Stimulated activated effector memory CD8-positive, alpha-beta T cell treated with anti-CD3 and anti-CD28 coated beads, Interleukin-12 subunit alpha, Interleukin-12 subunit beta, amount 100 ng/mL, for 72 hours (primary cell): Measurements from ENCODE around the gene ALDH9A1.
"Not testable (repeated sequence)": the region's sequence is repeated elsewhere in the genome, so short reads cannot be mapped to it uniquely, and the experiment has no call there.

ENCODE experiments used
- ATAC-seq: fragments of 150-1000 bp; cut with Tn5 transposase; 2 replicates; pipeline ENCODE4 v1.10.0; 2021
- DNase-seq, 2 donors: peaks; one replicate each; pipeline ENCODE4 v3.0.0; 2021 to 2022; ENCODE audit warnings: low spot score in 2 of 2
- H3K27ac Mint-ChIP-seq: one replicate; pipeline ENCODE4 v1.8.0; 2022; ENCODE audit warnings: mild to moderate bottlenecking, mixed read lengths
- H3K36me3 Mint-ChIP-seq: one replicate; pipeline ENCODE4 v1.8.0; 2022; ENCODE audit warnings: mild to moderate bottlenecking, mixed read lengths
- H3K4me1 Mint-ChIP-seq: one replicate; pipeline ENCODE4 v1.8.0; 2022; ENCODE audit warnings: mixed read lengths
- H3K4me3 Mint-ChIP-seq: one replicate; pipeline ENCODE4 v1.8.0; 2022; ENCODE audit warnings: mild to moderate bottlenecking, mixed read lengths
- H3K9me3 Mint-ChIP-seq: one replicate; pipeline ENCODE4 v1.8.0; 2022; ENCODE audit warnings: mixed read lengths

ALDH9A1 gene

GRCh38 chr1:165674599-165674998, 23.8 kb downstream of the ALDH9A1 start:
- H3K9me3 Mint-ChIP-seq: no peaks in the 10 kb centered on the region
- H3K27ac Mint-ChIP-seq: no peak overlapping the region

DNA sequence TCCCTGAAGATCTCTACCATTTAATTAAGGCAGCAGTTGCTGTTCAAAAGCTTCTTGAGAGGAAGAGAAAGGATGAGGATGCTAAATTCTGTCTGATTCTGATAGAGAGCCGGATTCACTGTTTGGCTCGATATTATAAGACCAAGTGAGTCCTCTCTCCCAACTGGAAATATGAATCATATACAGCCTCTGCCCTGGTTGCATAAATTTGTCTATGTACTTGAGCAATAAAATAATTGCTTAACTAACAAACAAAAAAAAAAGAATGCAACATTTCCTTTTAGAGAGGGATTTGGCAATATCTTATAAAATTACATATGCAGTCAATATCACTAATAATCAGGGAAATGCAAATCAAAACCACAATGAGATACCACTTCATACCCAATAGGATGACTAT, 26.8 kb downstream of the ALDH9A1 start:
- Mint-ChIP-seq H3K9me3 (no peaks in the 10 kb centered on the region), H3K36me3 (peaks cover 79% of the 10 kb centered on the region), H3K4me3 (no peak overlapping the region), H3K27ac (no peak overlapping the region), H3K4me1 (peaks cover 15% of the 10 kb centered on the region)
- DNase-seq: no peak
- no peak for ATAC-seq

More at GRCh38 chr1:165674599-165674998, 23.8 kb downstream of the ALDH9A1 start:
- Mint-ChIP-seq H3K4me3 (no peak overlapping the region), H3K4me1 (peaks cover 22% of the 10 kb centered on the region), H3K36me3 (peaks cover 79% of the 10 kb centered on the region)
- ATAC-seq: no peak
- DNase-seq: no peak

DNA sequence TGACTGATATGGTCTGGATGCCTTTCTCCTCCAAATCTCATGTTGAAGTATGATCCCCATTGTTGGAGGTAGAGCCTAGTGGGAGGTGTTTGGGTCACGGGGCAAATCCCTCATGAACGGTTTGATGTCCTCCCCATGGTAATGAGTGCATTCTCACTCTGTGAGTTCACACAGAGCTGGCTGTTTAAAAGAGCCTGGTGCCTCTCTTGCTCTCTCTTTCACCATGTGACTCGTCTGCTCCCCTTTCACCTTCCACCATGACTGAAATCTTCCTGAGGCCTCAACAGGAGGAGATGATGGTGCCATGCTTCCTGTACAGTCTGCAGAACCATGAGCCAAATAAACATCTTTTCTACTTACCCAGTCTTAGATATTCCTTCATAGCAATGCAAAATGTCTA, 30.2 kb downstream of the ALDH9A1 start:
- H3K27ac Mint-ChIP-seq: no peak overlapping the region
- H3K36me3 Mint-ChIP-seq: peaks cover 100% of the 10 kb centered on the region
- H3K4me1 Mint-ChIP-seq: peaks cover 14% of the 10 kb centered on the region
- no peak for DNase-seq
- H3K4me3 Mint-ChIP-seq: no peak overlapping the region
- no peak for ATAC-seq
- H3K9me3 Mint-ChIP-seq: no peaks in the 10 kb centered on the region

DNA sequence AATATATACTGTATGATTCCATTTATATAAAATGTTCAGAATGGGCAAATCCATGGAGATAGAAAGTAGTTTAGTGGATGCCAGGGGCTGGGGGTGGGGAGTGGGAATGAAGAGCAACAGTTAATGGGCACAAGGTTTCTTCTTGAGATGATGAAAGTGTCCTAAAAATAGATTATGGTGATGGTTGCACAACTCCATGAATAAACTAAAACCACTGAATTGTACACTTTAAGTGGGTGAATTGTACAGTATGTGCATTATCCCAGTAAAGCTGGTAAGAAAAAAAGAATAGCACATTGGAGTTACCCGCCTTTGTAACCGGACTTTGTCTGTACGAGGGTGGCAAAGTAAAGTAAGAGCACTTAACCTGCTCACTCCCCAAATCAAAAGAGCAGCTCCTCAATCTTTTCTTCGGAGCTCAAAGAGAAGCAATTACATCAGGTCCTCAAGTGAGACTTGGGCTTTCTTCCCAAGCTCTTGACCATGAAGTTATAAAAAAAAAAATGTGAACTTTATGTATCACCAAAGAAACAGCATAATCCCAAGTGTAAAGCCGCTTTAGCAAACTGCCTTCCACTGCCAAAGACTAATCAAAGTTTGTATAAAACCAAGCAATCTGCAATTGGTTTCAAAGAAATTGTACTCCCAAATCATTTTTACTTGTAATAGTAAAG, 32.1 kb downstream of the ALDH9A1 start:
- peaks cover 100% of the 10 kb centered on the region for H3K36me3 Mint-ChIP-seq
- ATAC-seq (no peak), DNase-seq (no peak)
- peaks cover 9% of the 10 kb centered on the region for H3K4me1 Mint-ChIP-seq
- no peak overlapping the region for H3K27ac Mint-ChIP-seq
- no peak overlapping the region for H3K4me3 Mint-ChIP-seq
- no peaks in the 10 kb centered on the region for H3K9me3 Mint-ChIP-seq

- ATAC-seq (no peak), DNase-seq (no peak)
- Mint-ChIP-seq H3K36me3 (peaks cover 75% of the 10 kb centered on the region), H3K4me1 (peaks cover 9% of the 10 kb centered on the region), H3K4me3 (no peak overlapping the region), H3K9me3 (no peaks in the 10 kb centered on the region), H3K27ac (peak overlapping the region; percentile 71)
Observed at GRCh38 chr1:165662186-165662585, 36.2 kb downstream of the ALDH9A1 start.

DNA sequence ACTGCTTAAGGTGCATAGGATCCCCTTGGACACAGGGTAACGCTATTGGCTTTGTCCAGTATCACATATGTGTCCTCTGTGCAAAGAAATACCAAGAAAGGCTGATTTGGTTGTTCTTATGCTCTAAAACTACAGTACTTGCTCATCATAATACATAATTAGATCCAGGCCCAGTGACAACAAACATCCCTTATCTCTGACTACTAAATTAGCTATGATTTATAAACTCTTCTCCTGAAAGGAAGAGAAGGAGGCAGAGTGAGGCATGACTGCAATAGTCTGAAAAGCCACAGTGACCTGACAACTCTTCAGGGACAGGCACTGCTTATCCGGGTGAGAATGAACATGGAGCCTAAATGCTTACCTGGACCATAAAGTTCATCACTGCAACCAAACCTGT, 36.7 kb downstream of the ALDH9A1 start:
- Mint-ChIP-seq H3K4me1 (peaks cover 9% of the 10 kb centered on the region), H3K27ac (peak overlapping the region; percentile 71), H3K9me3 (no peaks in the 10 kb centered on the region), H3K4me3 (no peak overlapping the region), H3K36me3 (peaks cover 72% of the 10 kb centered on the region)
- ATAC-seq: no peak
- DNase-seq: no peak

GRCh38 chr1:165659581-165659895, 38.8 kb downstream of the ALDH9A1 start:
- peak overlapping the region; percentile 71 for H3K27ac Mint-ChIP-seq
- H3K4me3 Mint-ChIP-seq: no peak overlapping the region
- no peaks in the 10 kb centered on the region for H3K4me1 Mint-ChIP-seq
- H3K36me3 Mint-ChIP-seq: peaks cover 71% of the 10 kb centered on the region
- H3K9me3 Mint-ChIP-seq: no peaks in the 10 kb centered on the region
- ATAC-seq (no peak), DNase-seq (no peak)

GRCh38 chr1:165658766-165659580, 39.4 kb downstream of the ALDH9A1 start:
- Mint-ChIP-seq H3K27ac (peak overlapping the region; percentile 71), H3K36me3 (peaks cover 69% of the 10 kb centered on the region)
- DNase-seq, ATAC-seq, H3K9me3 Mint-ChIP-seq, H3K4me1 Mint-ChIP-seq, H3K4me3 Mint-ChIP-seq: not testable (repeated sequence)

GRCh38 chr1:165650981-165651625, 47.3 kb downstream of the ALDH9A1 start:
- DNase-seq (no peak), ATAC-seq (no peak)
- Mint-ChIP-seq H3K4me3 (no peak overlapping the region), H3K27ac (no peak overlapping the region), H3K9me3 (no peaks in the 10 kb centered on the region), H3K36me3 (peaks cover 35% of the 10 kb centered on the region), H3K4me1 (peaks cover 17% of the 10 kb centered on the region)

GRCh38 chr1:165648919-165649572, 49.3 kb downstream of the ALDH9A1 start:
- no peaks in the 10 kb centered on the region for H3K9me3 Mint-ChIP-seq

GRCh38 chr1:165647970-165648369, 50.4 kb downstream of the ALDH9A1 start:
- H3K27ac Mint-ChIP-seq: peak overlapping the region; percentile 83
- ATAC-seq: no peak
- H3K4me3 Mint-ChIP-seq: no peak overlapping the region
- no peak for DNase-seq
- no peaks in the 10 kb centered on the region for H3K9me3 Mint-ChIP-seq
- peaks cover 27% of the 10 kb centered on the region for H3K4me1 Mint-ChIP-seq
- peaks cover 17% of the 10 kb centered on the region for H3K36me3 Mint-ChIP-seq

More at GRCh38 chr1:165648919-165649572, 49.3 kb downstream of the ALDH9A1 start:
- Mint-ChIP-seq H3K4me3 (no peak overlapping the region), H3K36me3 (peaks cover 17% of the 10 kb centered on the region), H3K4me1 (peaks cover 27% of the 10 kb centered on the region), H3K27ac (peak overlapping the region; percentile 83)
- ATAC-seq (no peak), DNase-seq (no peak)

- ATAC-seq (no peak), DNase-seq (no peak)
- Mint-ChIP-seq H3K9me3 (no peaks in the 10 kb centered on the region), H3K4me3 (no peak overlapping the region), H3K4me1 (peaks cover 27% of the 10 kb centered on the region), H3K36me3 (peaks cover 17% of the 10 kb centered on the region), H3K27ac (no peak overlapping the region)
Observed at GRCh38 chr1:165647517-165647916, 50.8 kb downstream of the ALDH9A1 start.

DNA sequence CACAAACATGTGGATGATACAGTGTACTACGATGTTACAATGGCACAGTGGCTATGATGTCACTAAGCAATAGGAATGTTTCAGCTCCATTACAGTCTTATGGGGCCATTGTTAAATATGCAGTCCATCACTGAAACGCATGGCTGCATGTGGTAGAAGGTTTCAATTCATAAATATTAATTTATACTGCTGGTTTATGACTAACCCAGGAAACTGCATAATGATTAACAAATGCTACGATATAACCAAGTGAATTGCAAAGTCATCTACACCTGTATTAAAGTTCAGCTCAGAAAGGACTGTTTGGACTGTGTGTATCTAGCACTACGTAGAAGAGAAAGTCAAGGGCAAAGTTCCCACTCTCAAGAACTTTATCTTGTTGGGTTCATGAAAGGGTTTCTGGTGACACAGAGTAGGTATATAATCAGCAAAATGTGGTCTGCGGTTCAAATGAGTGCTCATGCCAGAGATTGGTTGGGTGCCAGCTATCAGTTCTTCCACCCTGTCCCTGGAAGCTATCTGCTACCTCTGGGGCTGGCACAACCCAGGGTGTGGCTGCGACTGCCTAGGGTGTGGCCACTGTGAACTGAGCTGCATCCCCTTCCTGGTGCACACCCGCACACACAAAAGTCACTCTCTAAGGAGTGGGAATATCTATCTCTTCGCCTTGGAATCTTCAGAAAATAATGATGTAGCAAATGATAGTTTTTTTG, 52.6 kb downstream of the ALDH9A1 start:
- Mint-ChIP-seq H3K9me3 (no peaks in the 10 kb centered on the region), H3K4me3 (no peak overlapping the region), H3K4me1 (peaks cover 27% of the 10 kb centered on the region), H3K27ac (peak overlapping the region; percentile 53), H3K36me3 (peaks cover 5% of the 10 kb centered on the region)
- ATAC-seq: peak; percentile 75
- no peak for DNase-seq

DNA sequence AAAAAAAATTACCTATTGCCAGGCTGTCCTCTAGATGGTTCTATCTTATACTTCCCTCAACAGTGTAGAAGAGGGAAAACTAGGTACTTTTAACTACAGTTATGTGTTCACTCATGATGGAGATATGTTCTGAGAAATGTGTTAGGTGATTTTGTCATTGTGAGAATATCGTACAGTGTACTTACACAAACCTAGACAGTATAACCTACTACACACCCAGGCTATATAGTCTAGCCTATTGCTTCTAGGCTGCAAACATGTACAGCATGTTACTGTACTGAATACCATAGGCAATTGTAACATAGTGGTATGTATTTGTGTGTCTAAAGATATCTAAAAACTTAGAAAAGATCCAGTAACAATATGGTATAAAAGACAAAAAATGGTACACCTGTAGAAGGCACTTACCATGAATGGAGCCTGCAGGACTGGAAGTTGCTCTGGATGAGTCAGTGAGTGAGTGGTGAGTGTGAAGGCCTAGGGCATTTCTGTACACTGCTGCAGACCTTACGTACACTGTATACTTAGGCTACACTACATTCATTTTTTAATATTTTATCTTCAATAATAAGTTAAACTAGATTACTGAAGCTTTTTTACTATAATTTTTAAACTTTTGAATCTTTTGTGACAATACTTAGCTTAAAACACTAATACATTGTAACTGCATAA, 54.2 kb downstream of the ALDH9A1 start:
- Mint-ChIP-seq H3K27ac (no peak overlapping the region), H3K9me3 (no peaks in the 10 kb centered on the region), H3K4me3 (no peak overlapping the region), H3K36me3 (no peaks in the 10 kb centered on the region), H3K4me1 (peaks cover 31% of the 10 kb centered on the region)
- ATAC-seq (peak; percentile 49), DNase-seq (no peak)
